Adrenal gland (tissue), 5 donors: Measurements from ENCODE around the gene MSH2.

Experiments
- CTCF ChIP-seq, 6 experiments: fragments of 450-650 bp in 4 of 6; fragments of 200-600 bp in 2 of 6; sonication (generic) in 1 of 6; IDR thresholded peaks; 1 replicate in 5 of 6; 2 replicates in 1 of 6; pipeline versions ENCODE4 v1.5.1 to v1.8.0; 2016 to 2021; ENCODE audit warnings: antibody characterized with exemption in 6 of 6, mild to moderate bottlenecking in 2 of 6, moderate library complexity in 1 of 6
- POLR2A ChIP-seq, 2 donors: fragments of 450-650 bp; IDR thresholded peaks; one replicate each; pipeline ENCODE4 v1.6.1; 2017; ENCODE audit warnings: antibody characterized with exemption in 2 of 2, mild to moderate bottlenecking in 2 of 2, moderate library complexity in 1 of 2
- donor health status: DM: no; HTN: no; CAD: no.

- TF ChIP-seq CTCF (IDR thresholded peaks at IDR 0.05): no peak
- no peak for TF ChIP-seq POLR2A (IDR thresholded peaks at IDR 0.05)
These were observed 45.5 kb upstream of the MSH2 start for GRCh38 chr2:47357483-47357882.
